Lower leg skin (tissue), 4 donors: ENCODE measurements around the gene GAB1. TPM values are rescaled to one million over a fixed set of nuclear protein-coding genes. Genes with fewer than 3 reads are reported as not detected.
"Not testable (repeated sequence)": the region's sequence is repeated elsewhere in the genome, so short reads cannot be mapped to it uniquely, and the experiment has no call there.

Experiments used
- DNase-seq, 2 donors: peaks; one replicate each; pipeline ENCODE4 v3.0.0-alpha.2; 2019; ENCODE audit warnings: low spot score in 2 of 2
- H3K4me3 ChIP-seq: fragments of 200-600 bp; sonication (generic); 2 replicates; pipeline ENCODE4 v1.5.1; 2017; ENCODE audit warnings: mild to moderate bottlenecking, low read depth; ENCODE audit not compliant: poor library complexity, severe bottlenecking
- CTCF ChIP-seq, 3 donors: fragments of 450-650 bp; IDR thresholded peaks; one replicate each; pipeline ENCODE4 v1.5.1; 2016; ENCODE audit warnings: antibody characterized with exemption in 3 of 3, mild to moderate bottlenecking in 3 of 3, moderate library complexity in 2 of 3
- POLR2A ChIP-seq, 2 donors: fragments of 450-650 bp; IDR thresholded peaks; one replicate each; pipeline ENCODE4 v1.6.1; 2016 to 2017; ENCODE audit warnings: antibody characterized with exemption in 2 of 2, mild to moderate bottlenecking in 1 of 2, moderate library complexity in 1 of 2
- WGBS, 2 donors: methylation state at CpG; one replicate each; pipeline ENCODE4 v1.1.5; 2018; 5-methylcytosine and 5-hydroxymethylcytosine counted together
- intact Hi-C: fragments of 100-400 bp; cut with DNase I; formaldehyde crosslinking; loops from one replicate; pipeline ENCODE4 v1.15.0; 2023; ENCODE audit warnings: low total_unique reads
- total RNA-seq, 4 donors: library from RNA; depleted of rRNA; stranded (reverse); fragments of >200 nt; gene quantifications; one replicate each; pipeline ENCODE4 v1.1.0, GENCODE V29; 2016

GAB1 gene
- total RNA-seq, 4 donors from 2014 or later = 25.7 to 42.9 (median 37.3) TPM

- intact Hi-C loops = no loop called here
- no peak for DNase-seq
- no peak overlapping the region for H3K4me3 ChIP-seq
- no peak for TF ChIP-seq CTCF (IDR thresholded peaks at IDR 0.05)
- no peak for TF ChIP-seq POLR2A (IDR thresholded peaks at IDR 0.05)
- WGBS, 2 donors = 79 to 80% methylated on average over 1 of the region's 1 CpG
Observed at GRCh38 chr4:143345356-143345755, 8.7 kb downstream of the GAB1 start.

- intact Hi-C loops = no loop called here
- WGBS, 2 donors = 47 to 63% methylated on average over 2 of the region's 2 CpGs
- DNase-seq = peak in 1 of 2 donors; percentile 32
- no peak overlapping the region for H3K4me3 ChIP-seq
- TF ChIP-seq POLR2A (IDR thresholded peaks at IDR 0.05) = no peak
- no peak for TF ChIP-seq CTCF (IDR thresholded peaks at IDR 0.05)
Observed at GRCh38 chr4:143346206-143346605, 9.5 kb downstream of the GAB1 start.

GRCh38 chr4:143347484-143348111, 10.9 kb downstream of the GAB1 start:
- WGBS, 2 donors = 78 to 81% methylated on average over 2 of the region's 2 CpGs
- no peak overlapping the region for H3K4me3 ChIP-seq
- intact Hi-C loops = no loop called here
- DNase-seq = no peak
- TF ChIP-seq POLR2A (IDR thresholded peaks at IDR 0.05) (no peak), CTCF (IDR thresholded peaks at IDR 0.05) (no peak)

GRCh38 chr4:143348233-143349077, 11.8 kb downstream of the GAB1 start:
- intact Hi-C loops = no loop called here
- TF ChIP-seq CTCF (IDR thresholded peaks at IDR 0.05) (no peak), POLR2A (IDR thresholded peaks at IDR 0.05) (no peak)

GRCh38 chr4:143349858-143350527, 13.3 kb downstream of the GAB1 start:
- H3K4me3 ChIP-seq, intact Hi-C loops, DNase-seq: not testable (repeated sequence)
- 97 to 98% methylated on average over 25 of the region's 25 CpGs for WGBS, 2 donors

More at GRCh38 chr4:143348233-143349077, 11.8 kb downstream of the GAB1 start:
- H3K4me3 ChIP-seq = no peak overlapping the region
- DNase-seq = no peak
- 57 to 60% methylated on average over 7 of the region's 7 CpGs for WGBS, 2 donors

GRCh38 chr4:143351149-143351691, 14.5 kb downstream of the GAB1 start:
- WGBS, 2 donors = 89 to 92% methylated on average over 20 of the region's 20 CpGs
- no peak for DNase-seq
- H3K4me3 ChIP-seq = no peak overlapping the region
- TF ChIP-seq POLR2A (IDR thresholded peaks at IDR 0.05) (no peak), CTCF (IDR thresholded peaks at IDR 0.05) (no peak)
- intact Hi-C loops = no loop called here
